Breast epithelium (tissue), 4 donors: ENCODE measurements around the gene BTBD10. TPM values are rescaled to one million over a fixed set of nuclear protein-coding genes. Genes with fewer than 3 reads are reported as not detected.

Source experiments
- DNase-seq, 2 donors: peaks; one replicate each; pipeline ENCODE4 v3.0.0-alpha.2; 2019; ENCODE audit warnings: low spot score in 2 of 2
- H3K27ac ChIP-seq, 2 donors: fragments of 200-600 bp; sonication (generic) in 1 of 2; one replicate each; pipeline ENCODE4 v1.5.1; 2016 to 2019; ENCODE audit warnings: mild to moderate bottlenecking in 1 of 2
- H3K27me3 ChIP-seq, 2 donors: fragments of 200-600 bp; sonication (generic) in 1 of 2; one replicate each; pipeline versions ENCODE4 v1.5.1 to v1.6.0; 2017 to 2019; ENCODE audit warnings: control low read depth in 1 of 2, mild to moderate bottlenecking in 1 of 2
- H3K36me3 ChIP-seq: fragments of 200-600 bp; one replicate; pipeline ENCODE4 v1.5.1; 2019
- H3K4me1 ChIP-seq, 2 donors: fragments of 200-600 bp; sonication (generic); one replicate each; pipeline ENCODE4 v1.5.1; 2016 to 2019; ENCODE audit warnings: control low read depth in 1 of 2
- H3K4me3 ChIP-seq, 3 donors: fragments of 200-600 bp; sonication (generic); 1 replicate in 2 of 3; 2 replicates in 1 of 3; pipeline ENCODE4 v1.5.1; 2016 to 2019; ENCODE audit warnings: mild to moderate bottlenecking in 3 of 3, moderate library complexity in 2 of 3
- H3K9me3 ChIP-seq, 2 donors: fragments of 200-600 bp; sonication (generic) in 1 of 2; one replicate each; pipeline ENCODE4 v1.5.1; 2016 to 2019; ENCODE audit warnings: control low read depth in 1 of 2
- CTCF ChIP-seq, 3 donors: fragments of 450-650 bp; IDR thresholded peaks; one replicate each; pipeline ENCODE4 v1.5.1; 2016 to 2017; ENCODE audit warnings: antibody characterized with exemption in 3 of 3, mild to moderate bottlenecking in 3 of 3, moderate library complexity in 3 of 3
- POLR2A ChIP-seq: fragments of 450-650 bp; IDR thresholded peaks from one replicate; pipeline ENCODE4 v1.6.1; 2016; ENCODE audit warnings: antibody characterized with exemption, mild to moderate bottlenecking, moderate library complexity
- POLR2AphosphoS5 ChIP-seq, 3 donors: sonication (generic); formaldehyde crosslinking; IDR thresholded peaks; one replicate each; pipeline ENCODE4 v1.6.1; 2017; ENCODE audit warnings: antibody characterized with exemption in 3 of 3
- intact Hi-C: fragments of 100-400 bp; cut with DNase I; formaldehyde crosslinking; loops from one replicate; pipeline ENCODE4 v1.15.1; 2023; ENCODE audit warnings: low total_unique reads
- total RNA-seq, 3 donors: library from RNA; depleted of rRNA; stranded (reverse); fragments of >200 nt; gene quantifications; one replicate each; pipeline ENCODE4 v1.1.0, GENCODE V29; 2016

The BTBD10 gene
- total RNA-seq, 3 donors from 2014 or later: 29.3 to 40.4 (median 32.1) TPM

DNA sequence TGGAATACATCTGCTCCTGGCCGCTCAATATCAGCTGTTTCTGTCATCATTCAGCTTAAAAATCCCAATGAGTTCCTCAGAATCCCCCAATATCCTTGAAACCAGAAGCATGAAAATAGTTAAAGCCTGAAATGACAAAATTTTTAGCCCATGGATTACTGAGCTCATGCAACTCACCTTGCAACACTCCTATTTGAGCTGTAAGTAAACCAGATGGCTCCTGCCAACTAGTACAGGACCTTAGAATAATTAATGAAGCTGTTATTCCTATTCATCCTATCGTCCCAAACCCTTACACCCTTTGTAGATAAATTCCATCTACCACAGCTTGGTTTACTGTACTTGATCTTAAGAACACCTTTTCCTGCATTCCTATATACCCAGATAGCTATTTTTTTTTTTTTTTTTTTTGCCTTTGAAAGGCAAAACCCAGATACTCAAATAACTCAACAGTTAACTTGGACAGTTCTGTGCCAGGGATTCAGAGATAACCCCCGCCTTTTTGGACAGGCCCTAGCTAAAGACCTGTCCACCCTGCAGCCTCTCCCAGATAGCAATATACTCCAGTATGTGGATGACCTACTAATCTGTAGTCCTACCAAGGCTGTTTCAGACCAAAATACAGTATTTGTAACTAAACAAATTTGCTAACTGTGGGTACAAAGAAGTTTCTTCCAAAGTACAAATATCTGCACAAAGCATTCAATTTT lies 10.1 kb upstream of the BTBD10 start:
- Histone ChIP-seq H3K4me3 (no peak overlapping the region), H3K27me3 (no peaks in the 10 kb centered on the region), H3K27ac (no peak overlapping the region), H3K9me3 (no peaks in the 10 kb centered on the region), H3K4me1 (no peaks in the 10 kb centered on the region), H3K36me3 (no peaks in the 10 kb centered on the region)
- DNase-seq: no peak
- TF ChIP-seq POLR2AphosphoS5 (IDR thresholded peaks at IDR 0.05) (no peak), POLR2A (no peak), CTCF (IDR thresholded peaks at IDR 0.05) (no peak)
- intact Hi-C loops: no loop called here

GRCh38 chr11:13468750-13469149 lies 5.7 kb upstream of the BTBD10 start:
- H3K27me3 ChIP-seq: no peaks in the 10 kb centered on the region
- no peaks in the 10 kb centered on the region for H3K36me3 ChIP-seq
- DNase-seq: no peak
- intact Hi-C loops: no loop called here
- H3K27ac ChIP-seq: no peak overlapping the region
- H3K4me3 ChIP-seq: no peak overlapping the region
- H3K4me1 ChIP-seq: no peaks in the 10 kb centered on the region
- no peaks in the 10 kb centered on the region for H3K9me3 ChIP-seq
- no peak for TF ChIP-seq POLR2A

- DNase-seq: no peak
- intact Hi-C loops: no loop called here
- Histone ChIP-seq H3K27ac (no peak overlapping the region), H3K36me3 (no peaks in the 10 kb centered on the region), H3K4me1 (peaks cover 0 to 5% of the 10 kb centered on the region in 2 donors), H3K27me3 (no peaks in the 10 kb centered on the region), H3K9me3 (no peaks in the 10 kb centered on the region), H3K4me3 (no peak overlapping the region)
- TF ChIP-seq POLR2A (no peak), CTCF (IDR thresholded peaks at IDR 0.05) (peak; percentile 26 to 35 (median 34))
These were observed 2.9 kb upstream of the BTBD10 start for GRCh38 chr11:13465909-13466371.

DNA sequence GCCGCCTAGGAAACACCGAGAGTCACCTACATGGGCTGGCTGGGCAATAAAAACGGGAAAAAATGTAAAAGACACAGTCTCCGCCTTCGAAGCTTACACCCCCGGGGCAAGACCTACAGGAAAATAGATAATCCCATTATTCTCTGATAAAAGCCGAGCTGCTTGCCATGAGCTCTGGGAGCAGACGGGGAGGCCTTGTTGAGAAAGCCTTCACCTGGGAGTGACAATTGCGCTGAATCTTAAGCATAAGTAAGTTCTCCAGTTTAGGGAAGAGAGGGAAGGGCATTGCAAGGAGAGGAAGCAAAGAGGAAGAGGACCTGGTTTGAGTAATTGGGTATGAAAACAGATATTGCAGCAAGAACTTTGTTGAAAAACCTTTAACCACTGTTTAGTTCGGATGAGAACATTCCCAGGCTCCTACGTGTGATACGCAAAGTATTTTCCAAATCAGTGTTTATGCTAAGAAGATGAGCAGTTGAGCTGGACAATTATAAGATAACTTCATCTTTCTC lies 813 bp upstream of the BTBD10 start:
- H3K36me3 ChIP-seq: no peaks in the 10 kb centered on the region
- peak overlapping the region; percentile 87 to 91 (median 88) for H3K4me3 ChIP-seq
- no peaks in the 10 kb centered on the region for H3K9me3 ChIP-seq
- H3K4me1 ChIP-seq: peaks cover 0 to 5% of the 10 kb centered on the region in 2 donors
- DNase-seq: no peak
- no peaks in the 10 kb centered on the region for H3K27me3 ChIP-seq
- peak overlapping the region; percentile 93 to 94 for H3K27ac ChIP-seq
- TF ChIP-seq CTCF (IDR thresholded peaks at IDR 0.05): no peak
- TF ChIP-seq POLR2A: no peak
- intact Hi-C loops: loop anchor here (5.0 kb wide), 1 partner anchor 1167 kb away; no protein-coding TSS in a partner anchor

DNA sequence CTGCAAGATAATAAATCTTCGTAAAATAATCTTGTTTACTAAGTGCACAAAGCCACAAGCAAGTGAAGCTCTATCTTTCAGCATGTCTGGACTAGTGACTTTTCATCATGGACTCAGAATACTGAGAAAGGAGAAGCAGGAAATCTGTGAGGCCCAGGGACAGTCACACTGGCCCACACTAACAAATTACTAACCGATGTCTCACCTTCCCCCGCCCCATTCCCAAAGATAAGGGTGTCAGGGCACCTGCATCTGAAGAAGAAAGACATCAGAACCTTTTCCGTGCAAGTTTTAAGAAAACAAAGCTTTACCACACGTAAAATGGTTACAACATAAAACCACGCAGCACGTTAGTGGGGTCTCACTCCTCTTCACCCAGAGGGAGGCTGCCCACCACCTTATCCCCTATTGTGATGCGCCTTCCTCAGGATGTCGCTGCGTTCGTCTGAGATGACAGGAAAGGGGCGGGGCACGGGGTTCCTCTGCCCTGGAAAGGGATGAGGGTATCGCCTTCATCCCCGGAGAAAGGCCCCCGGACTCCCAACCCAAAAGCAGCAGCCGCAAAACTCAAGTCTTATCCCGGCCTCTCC lies 616 bp downstream of the BTBD10 start:
- Histone ChIP-seq H3K27me3 (no peaks in the 10 kb centered on the region), H3K36me3 (no peaks in the 10 kb centered on the region), H3K4me3 (peak overlapping the region; percentile 87 to 91 (median 88)), H3K4me1 (peaks cover 0 to 5% of the 10 kb centered on the region in 2 donors), H3K27ac (peak overlapping the region; percentile 93 to 94), H3K9me3 (no peaks in the 10 kb centered on the region)
- DNase-seq: peak; percentile 54 to 61
- TF ChIP-seq POLR2AphosphoS5 (IDR thresholded peaks at IDR 0.05): no peak
- intact Hi-C loops: loop anchor here (5.0 kb wide), 1 partner anchor 1165 kb away; no protein-coding TSS in a partner anchor

DNA sequence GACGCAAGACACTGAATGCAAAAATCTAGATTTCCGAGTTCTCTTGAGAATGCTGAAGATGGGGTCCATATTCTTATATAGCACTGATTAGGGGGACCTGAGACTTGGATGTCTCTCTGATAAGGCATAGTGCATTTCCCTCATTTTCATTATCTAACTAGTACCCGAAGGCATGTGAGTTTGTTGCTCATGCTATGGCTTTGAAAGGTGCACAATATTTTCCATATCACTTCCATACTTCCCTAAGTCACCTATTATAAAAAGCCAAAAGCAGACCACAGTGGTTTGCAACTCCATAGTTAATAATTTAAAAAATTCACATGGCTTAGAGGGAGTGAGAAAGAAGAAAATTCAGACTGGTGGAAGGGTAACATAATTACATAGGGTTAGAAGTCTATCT lies 1.7 kb downstream of the BTBD10 start:
- TF ChIP-seq POLR2A (no peak), CTCF (IDR thresholded peaks at IDR 0.05) (no peak), POLR2AphosphoS5 (IDR thresholded peaks at IDR 0.05) (no peak)
- no peak for DNase-seq
- no peaks in the 10 kb centered on the region for H3K27me3 ChIP-seq
- H3K36me3 ChIP-seq: no peaks in the 10 kb centered on the region
- no peaks in the 10 kb centered on the region for H3K9me3 ChIP-seq
- no peak overlapping the region for H3K4me3 ChIP-seq
- H3K27ac ChIP-seq: no peak overlapping the region
- intact Hi-C loops: loop anchor here (5.0 kb wide), 1 partner anchor 1164 kb away; no protein-coding TSS in a partner anchor
- H3K4me1 ChIP-seq: peaks cover 0 to 5% of the 10 kb centered on the region in 2 donors
